ENCODE data around the gene TRIB2. TPM values are rescaled to one million over a fixed set of nuclear protein-coding genes. Genes with fewer than 3 reads are reported as not detected.

TRIB2 gene
- total RNA-seq, 6 donors from 2014 or later: 25.4 to 104 (median 42.4) TPM

GRCh38 chr2:12718711-12719399, 2.1 kb downstream of the TRIB2 start:
- Histone ChIP-seq H3K36me3 (peaks cover 0 to 7% (median 0%) of the 10 kb centered on the region in 4 donors), H3K27ac (peak overlapping the region; percentile 90 to 98 (median 93)), H3K4me1 (peaks cover 26 to 62% (median 45%) of the 10 kb centered on the region in 4 donors), H3K4me3 (peak overlapping the region; percentile 61 to 83 (median 74)), H3K27me3 (no peaks in the 10 kb centered on the region), H3K9me3 (no peaks in the 10 kb centered on the region)
- 1 to 4% methylated on average over 18 to 33 of the region's 33 CpGs for WGBS, 2 donors
- TF ChIP-seq CTCF (IDR thresholded peaks at IDR 0.05): peak in 1 of 6 experiments; percentile 23
- no peak for TF ChIP-seq EP300 (IDR thresholded peaks at IDR 0.05)
- no peak for ATAC-seq (ENCODE audit: low FRiP score in 2 of 2)
- peak in 1 of 2 donors; percentile 85 for DNase-seq

- H3K36me3 ChIP-seq: peaks cover 0 to 12% (median 3%) of the 10 kb centered on the region in 4 donors
- H3K27ac ChIP-seq: peak overlapping the region; percentile 90 to 98 (median 93)
- DNase-seq (no peak), ATAC-seq (ENCODE audit: low FRiP score in 2 of 2) (no peak)
- no peaks in the 10 kb centered on the region for H3K9me3 ChIP-seq
- H3K27me3 ChIP-seq: no peaks in the 10 kb centered on the region
- 25 to 29% methylated on average over 9 of the region's 9 CpGs for WGBS, 2 donors
- TF ChIP-seq POLR2AphosphoS5 (IDR thresholded peaks at IDR 0.05): peak in 1 of 2 donors; percentile 30
- TF ChIP-seq CTCF (IDR thresholded peaks at IDR 0.05): no peak
- H3K4me3 ChIP-seq: peak overlapping the region; percentile 61 to 83 (median 74)
- peaks cover 23 to 65% (median 45%) of the 10 kb centered on the region in 4 donors for H3K4me1 ChIP-seq
Observed at GRCh38 chr2:12719400-12720277, 2.9 kb downstream of the TRIB2 start.

GRCh38 chr2:12720278-12720620, 3.5 kb downstream of the TRIB2 start:
- Histone ChIP-seq H3K27me3 (no peaks in the 10 kb centered on the region), H3K9me3 (no peaks in the 10 kb centered on the region), H3K36me3 (peaks cover 3 to 18% (median 3%) of the 10 kb centered on the region in 4 donors), H3K27ac (peak overlapping the region; percentile 34 to 98 (median 92)), H3K4me1 (peaks cover 22 to 67% (median 43%) of the 10 kb centered on the region in 4 donors), H3K4me3 (peak overlapping the region in 3 of 4 donors; percentile 61 to 83 (median 77))
- 27 to 30% methylated on average over 1 of the region's 1 CpG for WGBS, 2 donors
- no peak for ATAC-seq (ENCODE audit: low FRiP score in 2 of 2)
- no peak for DNase-seq
- TF ChIP-seq CTCF (IDR thresholded peaks at IDR 0.05) (no peak), POLR2AphosphoS5 (IDR thresholded peaks at IDR 0.05) (no peak), POLR2A (IDR thresholded peaks at IDR 0.05) (no peak), EP300 (IDR thresholded peaks at IDR 0.05) (no peak)

- DNase-seq (no peak), ATAC-seq (ENCODE audit: low FRiP score in 2 of 2) (no peak)
- H3K27me3 ChIP-seq: no peaks in the 10 kb centered on the region
- H3K27ac ChIP-seq: peak overlapping the region; percentile 2 to 98 (median 92)
- H3K4me1 ChIP-seq: peaks cover 22 to 67% (median 42%) of the 10 kb centered on the region in 4 donors
- H3K9me3 ChIP-seq: no peaks in the 10 kb centered on the region
- 21 to 48% methylated on average over 2 of the region's 2 CpGs for WGBS, 2 donors
- TF ChIP-seq POLR2AphosphoS5 (IDR thresholded peaks at IDR 0.05) (no peak), CTCF (IDR thresholded peaks at IDR 0.05) (no peak), EP300 (IDR thresholded peaks at IDR 0.05) (no peak), POLR2A (IDR thresholded peaks at IDR 0.05) (no peak)
- H3K4me3 ChIP-seq: peak overlapping the region in 3 of 4 donors; percentile 61 to 83 (median 77)
- peaks cover 3 to 25% (median 6%) of the 10 kb centered on the region in 4 donors for H3K36me3 ChIP-seq
Observed at GRCh38 chr2:12720754-12721378, 4.1 kb downstream of the TRIB2 start.

Data from upper lobe of left lung (tissue), 6 donors.